GM08714 (cell line): ENCODE measurements around the gene PNKD.

Experiments
- H3K4me3 ChIP-seq: fragments of 200-500 bp; sonication (Bioruptor generic); 2 replicates; pipeline ENCODE4 v1.5.1; 2014; ENCODE audit warnings: mild to moderate bottlenecking, low read length, inconsistent platforms
- ZNF274 ChIP-seq: IDR thresholded peaks from 2 replicates; pipeline ENCODE4 v1.6.1; 2012; ENCODE audit warnings: mild to moderate bottlenecking, low read depth, low read length

Gene PNKD

GRCh38 chr2:218386505-218387368 lies 116.4 kb downstream of the PNKD start:
- no peak overlapping the region for H3K4me3 ChIP-seq
- no peak for TF ChIP-seq ZNF274

GRCh38 chr2:218387369-218388194 lies 117.3 kb downstream of the PNKD start:
- H3K4me3 ChIP-seq, result no peak overlapping the region
- no peak for TF ChIP-seq ZNF274

- TF ChIP-seq ZNF274, result no peak
- no peak overlapping the region for H3K4me3 ChIP-seq
Measured at GRCh38 chr2:218389333-218390150, 119.2 kb downstream of the PNKD start.

GRCh38 chr2:218391202-218391601 lies 120.9 kb downstream of the PNKD start:
- no peak for TF ChIP-seq ZNF274

GRCh38 chr2:218392459-218392858 lies 122.1 kb downstream of the PNKD start:
- no peak overlapping the region for H3K4me3 ChIP-seq
- no peak for TF ChIP-seq ZNF274

More at GRCh38 chr2:218391202-218391601, 120.9 kb downstream of the PNKD start:
- H3K4me3 ChIP-seq, result no peak overlapping the region

GRCh38 chr2:218392891-218393462 lies 122.7 kb downstream of the PNKD start:
- TF ChIP-seq ZNF274, result no peak
- H3K4me3 ChIP-seq, result no peak overlapping the region

- TF ChIP-seq ZNF274, result no peak
- no peak overlapping the region for H3K4me3 ChIP-seq
Measured at GRCh38 chr2:218393750-218394290, 123.5 kb downstream of the PNKD start.

GRCh38 chr2:218394298-218395089 lies 124.2 kb downstream of the PNKD start:
- H3K4me3 ChIP-seq, result no peak overlapping the region
- TF ChIP-seq ZNF274, result no peak

- H3K4me3 ChIP-seq, result no peak overlapping the region
- TF ChIP-seq ZNF274, result no peak
Measured at GRCh38 chr2:218395090-218395444, 124.7 kb downstream of the PNKD start.

GRCh38 chr2:218395456-218395825 lies 125.1 kb downstream of the PNKD start:
- H3K4me3 ChIP-seq, result peak overlapping the region; percentile 30; the same call in 1 of the 2 replicates
- TF ChIP-seq ZNF274, result no peak

GRCh38 chr2:218395826-218396687 lies 125.7 kb downstream of the PNKD start:
- TF ChIP-seq ZNF274, result no peak
- peak overlapping the region; percentile 70; the same call in 1 of the 2 replicates for H3K4me3 ChIP-seq
